ENCODE measurements around the gene DMBT1.

DNA sequence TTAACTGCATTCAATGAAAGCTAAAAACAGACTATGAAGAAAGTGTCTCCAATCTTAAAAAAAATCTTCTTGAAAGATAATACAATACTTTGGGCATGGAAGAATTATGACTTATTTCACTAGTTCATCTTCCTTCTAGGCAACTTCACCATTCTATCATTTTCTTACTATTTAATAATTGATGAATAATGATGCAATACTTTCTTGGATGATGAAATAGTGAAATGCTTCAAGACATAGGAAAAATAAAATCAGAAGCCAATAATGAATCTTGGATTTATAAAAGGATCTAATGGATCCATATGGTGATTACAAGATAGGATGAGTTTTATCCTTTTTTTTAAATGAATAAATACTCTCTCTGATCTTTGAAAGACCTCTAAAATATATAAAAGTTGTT, 4.4 kb downstream of the DMBT1 start:
- TF ChIP-seq POLR2A (IDR thresholded peaks at IDR 0.05) = no peak
- no peak for TF ChIP-seq CTCF (IDR thresholded peaks at IDR 0.05)
- TF ChIP-seq POLR2AphosphoS5 (IDR thresholded peaks at IDR 0.05) = no peak
- no peak for TF ChIP-seq EP300 (IDR thresholded peaks at IDR 0.05)
